ACC112 (cell line): ENCODE data around the gene FLACC1.
"Not testable (repeated sequence)": the region's sequence is repeated elsewhere in the genome, so short reads cannot be mapped to it uniquely, and the experiment has no call there.

Source experiments
- H2AFZ ChIP-seq: fragments of 200-600 bp; sonication (generic); one replicate; pipeline ENCODE4 v1.6.0; 2017; ENCODE audit warnings: antibody characterized with exemption, low read length; ENCODE audit not compliant: unreplicated experiment
- H3K27ac ChIP-seq: fragments of 200-600 bp; sonication (generic); 2 replicates; pipeline ENCODE4 v1.5.1; 2014; ENCODE audit warnings: low read depth, mild to moderate bottlenecking, antibody characterized with exemption, low read length, moderate library complexity
- H3K27me3 ChIP-seq: fragments of 200-600 bp; sonication (generic); 2 replicates; pipeline ENCODE4 v1.6.1; 2014; ENCODE audit warnings: mild to moderate bottlenecking, antibody characterized with exemption, low read length, moderate library complexity, mixed read lengths; ENCODE audit not compliant: insufficient read depth
- H3K36me3 ChIP-seq: fragments of 200-600 bp; sonication (generic); 2 replicates; pipeline ENCODE4 v1.6.1; 2016; ENCODE audit warnings: mild to moderate bottlenecking, antibody characterized with exemption, low read length, moderate library complexity, mixed read lengths; ENCODE audit not compliant: insufficient read depth
- H3K4me1 ChIP-seq: fragments of 200-600 bp; sonication (generic); one replicate; pipeline ENCODE4 v1.6.1; 2016; ENCODE audit warnings: low read length, mixed read lengths; ENCODE audit not compliant: insufficient read depth, unreplicated experiment, control insufficient read depth
- H3K4me3 ChIP-seq: fragments of 200-600 bp; sonication (generic); 2 replicates; pipeline ENCODE4 v1.5.1; 2014; ENCODE audit warnings: mild to moderate bottlenecking, low read depth, low read length
- H3K79me2 ChIP-seq: fragments of 200-600 bp; sonication (generic); one replicate; pipeline ENCODE4 v1.6.0; 2016; ENCODE audit warnings: low read length; ENCODE audit not compliant: control insufficient read depth, unreplicated experiment, insufficient read depth

Gene FLACC1

DNA sequence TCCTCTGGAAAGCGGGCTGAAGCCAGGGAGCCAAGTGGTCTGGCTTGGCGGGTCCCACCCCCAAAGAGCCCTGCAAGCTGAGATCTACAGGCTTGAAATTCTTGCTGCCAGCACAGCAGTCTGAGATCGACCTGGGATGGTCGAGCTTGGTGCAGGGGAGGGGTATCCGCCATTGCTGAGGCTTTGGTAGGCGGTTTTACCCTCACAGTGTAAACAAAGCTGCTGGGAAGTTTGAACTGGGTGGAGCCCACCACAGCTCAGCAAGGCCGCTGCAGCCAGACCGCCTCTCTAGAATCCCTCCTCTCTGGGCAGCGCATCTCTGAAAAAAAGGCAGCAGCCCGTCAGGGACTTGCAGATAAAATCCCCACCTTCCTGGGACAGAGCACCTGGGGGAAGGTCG, 12.6 kb upstream of the FLACC1 start:
- no peak overlapping the region for H3K27ac ChIP-seq
- peaks cover 23% of the 10 kb centered on the region for H3K36me3 ChIP-seq
- H3K27me3 ChIP-seq = no peaks in the 10 kb centered on the region
- no peaks in the 10 kb centered on the region for H3K4me1 ChIP-seq
- no peak overlapping the region for H3K4me3 ChIP-seq
- no peaks in the 10 kb centered on the region for H3K79me2 ChIP-seq
- H2AFZ ChIP-seq = no peak overlapping the region

DNA sequence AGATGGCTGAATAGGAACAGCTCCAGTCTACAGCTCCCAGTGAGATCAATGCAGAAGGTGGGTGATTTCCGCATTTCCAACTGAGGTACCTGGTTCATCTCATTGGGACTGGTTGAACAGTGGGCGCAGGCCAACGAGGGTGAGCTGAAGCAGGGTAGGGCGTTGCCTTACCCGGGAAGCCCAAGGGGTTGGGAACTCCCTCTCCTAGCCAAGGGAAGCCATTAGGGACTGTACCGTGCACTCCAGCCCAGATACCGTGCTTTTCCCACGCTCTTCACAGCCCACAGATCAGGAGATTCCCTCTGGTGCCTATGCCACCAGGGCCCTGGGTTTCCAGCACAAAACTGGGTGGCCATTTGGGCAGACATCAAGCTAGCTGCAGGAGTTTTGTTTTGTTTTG, 12.2 kb upstream of the FLACC1 start:
- peaks cover 25% of the 10 kb centered on the region for H3K36me3 ChIP-seq
- not testable (repeated sequence) for H3K4me3 ChIP-seq, H3K27ac ChIP-seq, H2AFZ ChIP-seq, H3K27me3 ChIP-seq, H3K79me2 ChIP-seq, H3K4me1 ChIP-seq

DNA sequence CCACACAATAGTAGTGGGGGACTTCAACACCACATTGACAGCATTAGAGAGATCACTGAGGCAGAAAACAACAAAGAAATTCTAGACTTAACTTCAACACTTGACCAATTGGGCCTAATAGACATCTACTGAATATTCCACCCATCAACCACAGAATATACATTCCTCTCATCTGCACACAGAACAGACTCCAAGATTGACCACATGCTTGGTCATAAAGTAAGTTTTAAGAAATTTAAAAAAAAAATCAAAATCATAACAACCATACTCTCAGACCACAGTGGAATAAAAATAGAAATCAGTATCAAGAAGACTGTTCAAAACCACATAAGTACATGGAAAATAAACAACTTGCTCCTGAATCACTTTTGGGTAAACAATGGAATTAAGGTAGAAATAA, 9.0 kb upstream of the FLACC1 start:
- Histone ChIP-seq H3K79me2 (no peaks in the 10 kb centered on the region), H3K36me3 (peaks cover 36% of the 10 kb centered on the region), H2AFZ (no peak overlapping the region), H3K27me3 (no peaks in the 10 kb centered on the region), H3K4me3 (no peak overlapping the region), H3K4me1 (no peaks in the 10 kb centered on the region), H3K27ac (no peak overlapping the region)

DNA sequence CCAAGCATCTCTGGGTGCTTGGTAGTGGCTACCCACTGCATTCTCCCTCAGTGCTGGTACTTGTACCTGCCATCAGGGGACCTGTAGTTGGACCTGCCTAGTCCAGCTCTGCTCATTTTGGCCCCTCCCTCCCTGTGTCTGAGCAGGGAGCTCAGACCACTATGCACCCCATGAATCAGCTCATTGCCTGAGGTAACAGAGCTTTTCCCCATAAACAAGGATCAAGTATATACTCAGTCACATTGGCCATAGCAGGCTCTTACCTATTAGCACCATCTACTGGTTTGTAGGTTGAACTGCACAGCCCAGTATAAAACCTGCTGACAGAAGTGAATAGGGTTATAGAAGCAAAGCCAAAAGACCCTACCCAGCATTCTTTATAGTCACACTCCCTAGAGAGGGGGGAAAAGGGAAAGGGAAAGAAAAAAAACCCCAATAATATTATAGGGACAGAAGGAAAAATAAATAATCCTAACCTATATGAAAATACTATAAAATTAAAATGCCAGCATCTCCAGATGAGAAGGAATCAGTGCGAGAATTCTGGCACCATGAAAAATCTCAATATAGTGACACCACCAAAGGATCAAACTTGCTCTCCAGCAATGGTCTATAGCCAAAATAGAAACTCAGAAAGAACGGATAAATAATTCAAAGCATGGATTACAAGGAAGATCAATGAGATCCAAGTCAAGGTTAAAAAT, 6.9 kb upstream of the FLACC1 start:
- Histone ChIP-seq H3K4me1 (peaks cover 5% of the 10 kb centered on the region), H3K4me3 (no peak overlapping the region), H3K36me3 (peaks cover 28% of the 10 kb centered on the region), H3K79me2 (no peaks in the 10 kb centered on the region), H3K27me3 (no peaks in the 10 kb centered on the region), H2AFZ (no peak overlapping the region), H3K27ac (no peak overlapping the region)

DNA sequence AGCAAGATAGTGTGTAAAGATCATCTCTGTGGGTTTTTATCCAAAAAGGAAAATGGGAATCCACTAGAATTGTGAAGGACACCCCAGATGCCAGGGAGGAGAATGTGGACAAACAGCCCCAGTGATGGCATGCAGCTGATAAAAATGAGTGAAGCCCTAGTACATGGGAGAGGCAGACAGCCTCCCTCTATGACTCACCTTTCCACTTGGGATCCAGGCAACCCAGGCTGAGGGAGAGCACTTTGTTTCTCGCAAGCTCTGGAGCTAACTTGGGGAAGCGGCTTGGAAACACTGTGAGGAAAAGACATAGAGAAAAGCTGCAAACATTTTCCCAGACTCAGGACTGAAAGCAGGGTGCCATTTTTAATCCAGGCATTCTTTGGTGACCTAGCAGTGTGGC, 5.3 kb upstream of the FLACC1 start:
- no peak overlapping the region for H3K27ac ChIP-seq

DNA sequence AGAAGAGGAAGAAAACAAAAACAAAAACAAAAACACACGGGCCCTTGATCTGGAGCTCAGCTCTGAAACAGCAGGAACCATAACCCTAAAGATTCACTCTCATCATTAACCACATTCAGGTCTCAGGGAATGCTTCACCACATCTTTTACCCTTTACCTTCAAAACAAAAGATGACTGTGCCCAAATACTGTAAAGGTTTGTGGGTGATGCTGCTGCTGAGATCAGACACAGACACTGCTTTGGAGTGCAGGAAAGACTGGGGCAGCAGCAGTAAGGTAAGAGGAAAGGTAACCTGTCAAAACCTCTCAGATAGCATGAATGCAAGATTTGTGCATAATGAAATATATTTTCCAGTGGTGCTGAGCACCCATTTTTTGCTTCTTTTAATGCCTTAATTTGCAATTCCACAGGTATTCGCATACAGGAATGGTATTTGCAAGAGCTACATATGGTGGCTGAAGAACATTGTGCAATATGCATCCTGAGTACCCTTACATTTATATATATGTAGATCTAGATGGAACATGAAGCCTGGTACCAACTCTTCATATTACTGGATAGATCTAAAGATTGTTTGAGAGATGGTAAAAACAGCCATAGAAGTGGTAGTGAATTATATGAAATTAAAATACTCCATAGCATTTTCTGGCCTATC, 4.1 kb upstream of the FLACC1 start:
- Histone ChIP-seq H3K4me3 (no peak overlapping the region), H3K79me2 (no peaks in the 10 kb centered on the region), H2AFZ (no peak overlapping the region), H3K27me3 (no peaks in the 10 kb centered on the region), H3K36me3 (peaks cover 14% of the 10 kb centered on the region; the same call in 1 of the 2 replicates), H3K27ac (no peak overlapping the region), H3K4me1 (peaks cover 13% of the 10 kb centered on the region)

More for the DNA sequence above, 5.3 kb upstream of the FLACC1 start:
- Histone ChIP-seq H2AFZ (no peak overlapping the region), H3K4me1 (peaks cover 12% of the 10 kb centered on the region), H3K27me3 (no peaks in the 10 kb centered on the region), H3K36me3 (peaks cover 14% of the 10 kb centered on the region; the same call in 1 of the 2 replicates), H3K79me2 (no peaks in the 10 kb centered on the region), H3K4me3 (no peak overlapping the region)

DNA sequence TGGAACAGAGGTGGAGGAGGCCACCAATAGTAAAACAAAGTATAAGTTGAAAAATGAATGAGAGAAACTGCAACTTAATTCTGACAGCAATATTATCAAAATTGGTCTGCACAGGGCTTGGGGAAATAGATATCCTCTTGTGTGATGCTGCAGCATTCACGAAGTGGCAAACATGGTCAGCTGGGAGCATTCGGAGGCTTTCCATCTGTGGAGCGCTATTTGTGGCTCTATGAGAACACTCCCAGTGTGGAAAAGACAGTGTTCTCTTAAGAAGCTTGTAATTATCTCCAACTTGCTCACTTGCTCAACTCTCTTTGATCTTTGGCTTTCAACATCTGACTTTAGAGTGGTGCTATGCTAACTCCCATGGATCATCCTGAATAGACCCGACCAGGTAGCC, 3.1 kb upstream of the FLACC1 start:
- Histone ChIP-seq H3K4me1 (peaks cover 13% of the 10 kb centered on the region), H3K79me2 (no peaks in the 10 kb centered on the region), H3K4me3 (no peak overlapping the region), H3K27ac (no peak overlapping the region), H3K36me3 (peaks cover 14% of the 10 kb centered on the region; the same call in 1 of the 2 replicates), H2AFZ (no peak overlapping the region), H3K27me3 (no peaks in the 10 kb centered on the region)

DNA sequence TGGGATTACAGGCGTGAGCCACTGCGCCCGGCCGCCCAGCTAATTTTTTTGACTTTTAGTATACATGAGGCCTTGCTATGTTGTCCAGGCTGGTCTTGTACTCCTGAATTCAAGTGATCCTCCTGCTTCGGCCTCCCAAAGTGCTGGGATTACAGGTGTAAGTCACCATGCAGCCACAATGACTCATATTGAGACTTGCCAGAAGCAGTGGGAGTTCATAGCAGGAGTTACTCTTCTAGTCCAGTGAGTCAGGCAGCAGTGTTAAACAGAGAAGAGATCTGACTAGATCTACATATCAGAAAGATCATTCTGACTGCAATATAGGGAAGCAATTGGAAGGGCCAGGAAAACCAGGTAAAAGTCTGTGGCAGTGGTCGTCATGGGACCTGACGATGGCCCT, 1.5 kb upstream of the FLACC1 start:
- Histone ChIP-seq H3K4me3 (no peak overlapping the region), H3K79me2 (no peaks in the 10 kb centered on the region), H3K27ac (no peak overlapping the region; the same call in 1 of the 2 replicates), H3K4me1 (peaks cover 13% of the 10 kb centered on the region), H3K27me3 (no peaks in the 10 kb centered on the region), H2AFZ (no peak overlapping the region), H3K36me3 (peaks cover 8% of the 10 kb centered on the region; the same call in 1 of the 2 replicates)

DNA sequence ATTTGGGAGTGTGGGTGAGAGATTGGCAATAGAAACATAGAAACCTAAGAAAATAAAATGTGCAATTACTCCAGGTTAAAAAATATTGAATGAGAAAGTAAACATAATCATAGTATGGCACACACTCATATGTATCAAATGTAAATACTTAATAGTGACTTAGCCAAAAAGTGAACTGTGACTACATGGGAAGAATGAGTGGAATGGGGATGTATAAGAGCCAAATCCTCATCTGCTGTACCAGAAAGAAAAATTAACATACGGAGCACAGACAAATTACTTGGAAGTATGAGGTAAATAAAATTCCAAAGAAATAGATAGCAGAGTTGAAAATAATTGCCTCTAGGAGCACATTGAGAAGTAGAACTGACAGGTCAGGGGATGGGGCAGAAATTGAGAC, 4.0 kb downstream of the FLACC1 start:
- Histone ChIP-seq H3K4me3 (no peak overlapping the region), H3K79me2 (no peaks in the 10 kb centered on the region), H3K27me3 (no peaks in the 10 kb centered on the region), H2AFZ (no peak overlapping the region), H3K36me3 (0 out of 2 replicates have a peak, but pooled peaks cover 3% of the 10 kb centered on the region), H3K27ac (no peak overlapping the region), H3K4me1 (peaks cover 4% of the 10 kb centered on the region)

DNA sequence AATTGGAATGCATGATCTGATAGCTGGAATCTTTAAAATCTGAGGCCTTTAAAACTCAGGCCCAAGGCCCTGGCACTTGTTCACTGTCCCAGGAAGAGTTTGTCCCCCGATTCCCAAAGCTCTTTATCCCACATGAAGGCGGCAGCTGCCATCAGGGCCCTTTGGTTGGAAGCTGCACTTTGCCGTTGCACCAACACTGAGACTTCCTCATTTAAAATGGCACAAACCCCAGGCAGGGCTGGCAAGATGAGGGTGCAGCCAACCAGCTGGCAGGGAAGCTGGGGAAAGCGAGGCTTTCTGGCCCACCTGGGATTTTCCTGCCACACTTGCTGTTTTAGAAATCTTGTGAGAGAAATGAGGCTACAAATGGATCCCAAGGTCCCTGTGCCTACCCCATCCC, 6.3 kb downstream of the FLACC1 start:
- Histone ChIP-seq H3K27ac (no peak overlapping the region), H3K4me1 (no peaks in the 10 kb centered on the region), H3K27me3 (no peaks in the 10 kb centered on the region), H3K36me3 (0 out of 2 replicates have a peak, but pooled peaks cover 3% of the 10 kb centered on the region), H3K79me2 (no peaks in the 10 kb centered on the region), H2AFZ (no peak overlapping the region), H3K4me3 (no peak overlapping the region)

DNA sequence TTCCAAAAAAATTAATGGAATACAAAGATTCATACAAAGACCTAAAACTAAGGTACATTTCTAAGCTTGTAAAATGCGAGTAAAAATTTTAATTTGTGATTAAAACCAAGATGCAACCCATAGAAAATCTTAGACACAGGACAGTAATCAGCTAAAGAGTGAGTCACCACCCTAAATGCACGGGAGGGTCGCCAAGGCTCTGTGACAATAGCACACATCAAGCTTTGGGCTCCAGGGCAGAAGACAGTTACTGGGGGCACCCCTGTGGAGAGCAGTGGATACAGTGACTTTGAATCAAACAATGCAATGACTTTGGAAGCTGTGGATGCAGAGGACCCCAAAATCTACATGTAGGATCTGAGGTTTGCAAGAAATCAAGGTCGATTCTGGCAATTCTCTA, 7.5 kb downstream of the FLACC1 start:
- Histone ChIP-seq H3K27me3 (no peaks in the 10 kb centered on the region), H3K4me1 (no peaks in the 10 kb centered on the region), H3K4me3 (no peak overlapping the region), H2AFZ (no peak overlapping the region), H3K79me2 (no peaks in the 10 kb centered on the region), H3K36me3 (0 out of 2 replicates have a peak, but pooled peaks cover 3% of the 10 kb centered on the region), H3K27ac (no peak overlapping the region)
